HFF-Myc (cell line): ENCODE measurements around the gene CEP131.

ENCODE experiments used
- DNase-seq: peaks from one replicate; pipeline ENCODE4 v3.0.0-alpha.2; 2011; ENCODE audit warnings: low read depth; ENCODE audit errors: extremely low read depth
- H3K4me3 ChIP-seq: replicated peaks from 2 replicates; pipeline ENCODE4 v1.5.1; 2011; ENCODE audit warnings: low read depth, mild to moderate bottlenecking, control low read depth, low read length
- TF ChIP-seq, protein P1 (sequence below): IDR thresholded peaks from 2 replicates; pipeline ENCODE4 v1.5.1; 2012; ENCODE audit warnings: mild to moderate bottlenecking, low read depth, low read length, control low read depth; ENCODE audit errors: missing control alignments

Gene CEP131

DNA sequence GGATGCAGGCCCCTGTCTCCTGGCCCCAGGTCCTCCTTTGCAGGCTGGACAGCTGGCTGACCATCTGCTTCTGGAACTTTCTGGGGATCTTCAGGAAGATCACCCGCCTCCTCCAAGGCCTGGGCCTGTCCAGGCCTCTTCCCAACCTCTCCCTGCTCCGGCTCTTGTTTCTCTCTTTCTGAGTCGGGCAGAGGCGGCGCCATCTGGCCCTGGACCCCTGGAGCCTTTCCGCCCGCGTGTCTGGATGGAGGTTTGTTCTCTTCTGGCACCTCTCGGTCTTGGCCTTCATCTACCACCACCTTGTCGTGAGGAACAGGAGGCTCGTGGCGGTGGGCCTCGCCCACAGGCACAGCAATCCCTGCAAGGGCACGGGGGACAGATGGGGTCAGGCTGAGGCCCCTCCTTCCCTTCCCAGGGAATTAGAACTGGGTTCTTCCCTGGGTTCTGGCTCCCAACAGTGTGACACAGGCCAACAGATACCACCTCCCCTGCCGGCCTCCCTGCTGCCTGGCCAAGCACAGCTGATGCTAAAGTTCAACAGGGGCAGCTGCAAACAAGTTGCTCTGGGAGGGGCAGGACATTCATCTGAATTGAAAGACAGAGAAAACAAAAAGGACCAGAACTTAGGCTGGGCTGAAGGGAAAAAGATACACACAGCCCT, 29.7 kb upstream of the CEP131 start:
- TF ChIP-seq, protein P1, sequence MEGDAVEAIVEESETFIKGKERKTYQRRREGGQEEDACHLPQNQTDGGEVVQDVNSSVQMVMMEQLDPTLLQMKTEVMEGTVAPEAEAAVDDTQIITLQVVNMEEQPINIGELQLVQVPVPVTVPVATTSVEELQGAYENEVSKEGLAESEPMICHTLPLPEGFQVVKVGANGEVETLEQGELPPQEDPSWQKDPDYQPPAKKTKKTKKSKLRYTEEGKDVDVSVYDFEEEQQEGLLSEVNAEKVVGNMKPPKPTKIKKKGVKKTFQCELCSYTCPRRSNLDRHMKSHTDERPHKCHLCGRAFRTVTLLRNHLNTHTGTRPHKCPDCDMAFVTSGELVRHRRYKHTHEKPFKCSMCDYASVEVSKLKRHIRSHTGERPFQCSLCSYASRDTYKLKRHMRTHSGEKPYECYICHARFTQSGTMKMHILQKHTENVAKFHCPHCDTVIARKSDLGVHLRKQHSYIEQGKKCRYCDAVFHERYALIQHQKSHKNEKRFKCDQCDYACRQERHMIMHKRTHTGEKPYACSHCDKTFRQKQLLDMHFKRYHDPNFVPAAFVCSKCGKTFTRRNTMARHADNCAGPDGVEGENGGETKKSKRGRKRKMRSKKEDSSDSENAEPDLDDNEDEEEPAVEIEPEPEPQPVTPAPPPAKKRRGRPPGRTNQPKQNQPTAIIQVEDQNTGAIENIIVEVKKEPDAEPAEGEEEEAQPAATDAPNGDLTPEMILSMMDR = no peak
- H3K4me3 ChIP-seq = no peak overlapping the region
- no peak for DNase-seq

DNA sequence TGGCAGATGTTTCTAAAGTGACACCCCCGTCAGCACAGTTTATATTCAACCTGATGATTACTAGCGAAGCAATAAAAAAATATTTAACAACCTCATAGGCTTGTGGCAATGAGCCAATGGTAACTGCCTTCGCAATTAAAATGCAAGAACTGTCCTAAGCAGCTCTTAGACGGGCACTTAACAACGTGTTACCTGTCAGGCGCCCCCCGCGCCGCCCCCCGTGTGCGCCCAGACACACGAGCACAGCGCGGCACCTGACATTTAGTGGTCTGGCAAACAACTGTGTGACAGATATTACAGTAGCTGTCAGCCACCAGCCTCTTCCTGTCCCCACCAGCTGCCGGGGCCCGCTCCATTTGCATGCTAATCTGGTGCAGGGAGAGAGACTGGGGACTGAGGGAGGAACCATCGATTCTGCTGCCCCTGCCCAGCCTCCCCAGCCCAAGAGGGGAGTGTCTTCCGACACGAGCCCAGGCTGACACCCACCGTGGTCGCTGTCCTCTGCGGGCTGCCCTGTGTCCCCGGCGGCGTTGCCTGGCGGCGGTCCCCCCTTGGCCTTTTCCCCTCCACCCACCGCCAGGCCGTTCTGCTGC, 29.0 kb upstream of the CEP131 start:
- TF ChIP-seq, protein P1 = no peak
- no peak overlapping the region for H3K4me3 ChIP-seq
- DNase-seq = no peak

DNA sequence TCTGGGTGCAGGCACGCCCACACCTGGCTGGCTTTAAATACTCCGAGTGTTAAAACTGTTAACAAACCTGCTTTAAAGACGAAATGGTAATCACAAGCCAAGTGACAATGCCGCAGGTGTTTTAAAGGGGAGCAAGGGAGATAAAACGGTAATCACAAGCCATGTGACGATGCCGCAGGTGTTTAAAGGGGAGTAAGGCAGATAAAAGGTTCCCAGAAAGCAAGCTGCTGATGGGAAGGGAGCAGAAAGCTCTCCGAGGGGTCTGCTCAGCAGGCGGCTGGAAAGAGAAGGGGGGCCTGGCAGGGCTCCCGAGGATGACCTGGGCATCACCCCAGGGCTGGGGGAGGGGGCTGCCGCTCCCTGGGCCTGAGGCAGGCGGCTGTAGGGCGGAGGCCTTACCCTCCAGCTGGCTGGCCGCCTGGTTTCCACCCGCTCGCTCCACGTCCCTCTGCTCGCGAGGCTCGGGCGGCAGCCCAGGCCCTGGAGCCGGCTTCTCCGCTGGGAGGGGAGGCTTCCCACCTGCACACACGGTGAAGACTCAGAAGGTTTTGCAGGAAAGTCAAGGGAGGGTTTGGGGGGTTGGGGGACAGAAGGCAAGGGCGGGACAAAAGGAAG, 28.4 kb upstream of the CEP131 start:
- TF ChIP-seq, protein P1 = no peak
- DNase-seq = no peak
- H3K4me3 ChIP-seq = no peak overlapping the region

DNA sequence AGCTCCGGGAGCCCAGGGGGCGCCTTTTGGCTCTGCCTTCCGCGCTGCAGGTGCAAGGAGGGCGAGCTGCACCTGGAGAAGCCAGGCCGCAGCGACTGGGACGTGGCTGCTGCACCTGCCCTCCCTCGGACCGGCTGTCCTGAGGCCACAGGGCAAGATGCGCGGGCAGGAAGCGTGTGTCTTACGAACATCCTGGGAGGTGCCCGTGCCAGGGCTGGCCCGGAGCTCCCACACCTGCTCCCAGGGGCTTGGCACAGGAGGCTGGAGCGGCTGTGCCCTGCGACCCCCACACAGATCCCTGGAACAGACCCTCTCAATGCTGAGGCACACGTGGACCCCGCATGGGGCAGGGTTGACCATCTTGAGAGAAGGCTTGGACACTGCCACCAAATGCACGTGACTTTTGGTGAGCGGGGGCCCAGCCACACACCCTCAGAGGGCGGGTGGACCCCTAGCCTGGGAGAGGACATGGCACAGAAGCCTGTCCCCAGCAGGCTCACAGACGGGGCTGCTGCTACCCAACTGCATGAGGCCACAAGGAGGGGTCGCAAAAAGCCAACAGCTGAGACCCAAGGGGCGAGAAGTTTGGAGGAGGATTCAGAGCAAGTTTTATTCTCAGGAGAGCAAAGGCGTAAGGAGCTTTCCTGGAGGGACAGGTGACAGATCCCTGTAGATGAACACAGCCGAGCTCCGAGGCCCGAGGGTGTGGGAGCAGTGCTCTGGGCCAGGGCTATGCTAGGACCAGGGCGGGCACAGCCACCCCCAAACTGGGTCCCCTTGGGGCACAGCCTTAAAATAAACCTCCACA, 27.7 kb upstream of the CEP131 start:
- TF ChIP-seq, protein P1 = no peak
- H3K4me3 ChIP-seq = no peak overlapping the region
- DNase-seq = no peak

GRCh38 chr17:81249223-81250040, 26.7 kb upstream of the CEP131 start:
- no peak overlapping the region for H3K4me3 ChIP-seq
- DNase-seq = no peak
- TF ChIP-seq, protein P1 = no peak

DNA sequence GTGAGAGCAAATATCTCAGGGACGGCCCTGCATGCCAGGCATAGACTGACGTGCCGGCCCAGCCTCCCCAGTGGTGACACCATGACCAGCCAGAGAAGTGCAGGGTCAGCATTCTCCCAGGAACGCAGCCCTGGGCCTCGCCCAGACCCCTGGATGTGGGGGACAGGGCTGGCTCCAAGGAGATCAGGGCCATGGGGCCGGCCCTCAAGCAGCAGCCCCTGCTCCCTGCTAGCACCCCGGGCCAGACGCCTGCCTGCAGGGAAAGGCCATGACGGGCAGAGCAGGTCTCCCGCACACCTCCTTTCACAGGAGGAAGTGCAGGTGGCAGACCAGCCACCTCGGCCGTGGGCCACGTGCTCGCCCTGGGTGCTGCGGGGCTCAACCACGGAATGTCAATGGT, 25.9 kb upstream of the CEP131 start:
- DNase-seq = no peak

More for the DNA sequence above, 25.9 kb upstream of the CEP131 start:
- TF ChIP-seq, protein P1 = no peak
- no peak overlapping the region for H3K4me3 ChIP-seq
